Activated CD8-positive, alpha-beta memory T cell treated with anti-CD3 and anti-CD28 coated beads, Interleukin-2, amount 50 U/mL, for 1 hour (primary cell): ENCODE measurements around the gene ARL16.

Source experiments
- DNase-seq: peaks from one replicate; pipeline ENCODE4 v3.0.0-alpha.2; 2020; ENCODE audit errors: extremely low read depth

ARL16 gene

DNA sequence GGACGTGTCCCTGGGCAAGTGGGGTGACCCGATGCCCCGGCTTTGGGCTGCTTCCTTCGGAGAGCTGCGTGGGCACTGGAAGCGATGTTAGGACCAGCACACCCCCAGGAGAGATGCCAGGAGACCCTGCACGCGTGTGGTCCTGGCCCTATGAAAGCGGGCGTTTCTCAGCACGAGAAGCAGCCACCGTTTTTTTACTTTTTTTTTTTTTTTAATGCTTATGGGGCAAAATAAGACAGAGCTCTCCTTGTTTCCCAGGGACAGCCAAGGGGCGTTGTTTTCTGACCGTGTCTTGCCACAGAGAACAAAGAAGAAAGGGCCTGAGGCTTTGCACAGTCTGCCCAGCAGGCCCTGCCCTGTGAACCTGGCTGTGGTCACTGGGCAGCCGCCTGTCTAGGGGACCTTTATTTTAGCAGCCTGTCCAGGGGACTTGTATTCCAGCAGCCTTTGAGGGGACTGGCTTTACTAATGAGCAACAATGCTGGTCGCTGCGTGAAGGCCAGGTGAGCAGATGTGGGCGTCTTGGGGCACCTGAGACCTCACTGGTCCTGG is 29.5 kb upstream of the ARL16 start:
- no peak for DNase-seq

DNA sequence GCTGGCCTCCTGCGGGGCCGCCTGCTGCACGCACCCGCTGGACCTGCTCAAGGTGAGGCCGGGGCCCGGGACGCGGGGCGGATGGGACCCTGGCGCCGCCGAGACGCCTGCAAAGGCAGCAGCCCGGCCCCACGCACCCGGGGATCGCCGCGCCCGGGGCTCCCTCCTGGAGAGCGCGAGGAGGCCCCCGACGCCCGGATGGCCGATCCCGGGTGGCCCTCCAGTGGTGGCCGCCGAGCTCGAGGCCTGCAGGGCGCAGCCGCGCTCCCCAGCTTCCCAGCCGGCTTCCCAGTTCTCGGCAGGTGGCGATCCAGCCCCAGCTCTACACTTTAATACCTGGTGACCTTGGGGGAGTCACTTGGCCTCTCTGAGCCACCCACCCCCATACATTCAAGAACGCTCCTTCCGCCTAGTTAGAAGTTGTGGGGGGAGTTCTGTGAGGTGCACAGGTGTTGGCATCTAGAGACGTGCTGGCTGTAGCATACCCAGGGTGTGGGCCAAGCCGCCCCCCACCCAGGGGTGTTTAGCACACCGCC is 28.9 kb upstream of the ARL16 start:
- no peak for DNase-seq

DNA sequence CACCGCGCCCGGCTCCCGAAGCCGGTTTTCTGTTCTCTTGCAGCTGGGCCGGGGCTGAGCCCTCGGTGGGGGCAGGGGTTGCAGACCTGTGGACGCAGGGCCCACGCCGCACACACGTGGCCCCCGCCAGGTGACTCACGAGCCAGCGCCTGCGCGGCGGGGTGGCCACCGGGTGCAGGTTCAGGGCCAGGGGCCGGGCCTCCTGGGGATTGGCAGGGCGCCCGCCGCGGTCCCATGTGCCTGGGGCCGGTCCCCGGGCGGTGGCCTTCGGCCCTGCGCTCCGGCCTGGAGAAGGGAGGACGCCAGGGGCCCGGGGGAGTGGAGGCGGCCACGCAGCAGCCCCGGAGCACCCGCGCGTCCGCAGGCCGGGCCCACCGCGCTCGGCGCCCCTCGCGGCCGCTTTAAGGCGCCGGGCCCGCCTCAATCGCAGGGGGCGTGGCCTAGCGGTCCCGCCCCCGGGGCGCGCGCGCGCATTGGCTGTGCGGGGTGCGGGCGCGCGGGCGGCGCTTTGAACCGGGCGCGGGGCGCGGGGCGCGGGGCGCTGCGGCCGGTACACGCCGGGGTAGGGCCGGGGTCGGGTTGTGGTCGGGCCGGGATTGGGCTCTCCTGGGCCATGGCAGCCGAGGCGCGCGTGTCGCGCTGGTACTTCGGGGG is 28.3 kb upstream of the ARL16 start, which contains the start of gene SLC25A10:
Gene SLC25A10, plus strand, starts transcription at position 471 of the 654 bp plus-strand sequence. Its CDS starts 143 bp downstream, at position 614.
- DNase-seq, result no peak

DNA sequence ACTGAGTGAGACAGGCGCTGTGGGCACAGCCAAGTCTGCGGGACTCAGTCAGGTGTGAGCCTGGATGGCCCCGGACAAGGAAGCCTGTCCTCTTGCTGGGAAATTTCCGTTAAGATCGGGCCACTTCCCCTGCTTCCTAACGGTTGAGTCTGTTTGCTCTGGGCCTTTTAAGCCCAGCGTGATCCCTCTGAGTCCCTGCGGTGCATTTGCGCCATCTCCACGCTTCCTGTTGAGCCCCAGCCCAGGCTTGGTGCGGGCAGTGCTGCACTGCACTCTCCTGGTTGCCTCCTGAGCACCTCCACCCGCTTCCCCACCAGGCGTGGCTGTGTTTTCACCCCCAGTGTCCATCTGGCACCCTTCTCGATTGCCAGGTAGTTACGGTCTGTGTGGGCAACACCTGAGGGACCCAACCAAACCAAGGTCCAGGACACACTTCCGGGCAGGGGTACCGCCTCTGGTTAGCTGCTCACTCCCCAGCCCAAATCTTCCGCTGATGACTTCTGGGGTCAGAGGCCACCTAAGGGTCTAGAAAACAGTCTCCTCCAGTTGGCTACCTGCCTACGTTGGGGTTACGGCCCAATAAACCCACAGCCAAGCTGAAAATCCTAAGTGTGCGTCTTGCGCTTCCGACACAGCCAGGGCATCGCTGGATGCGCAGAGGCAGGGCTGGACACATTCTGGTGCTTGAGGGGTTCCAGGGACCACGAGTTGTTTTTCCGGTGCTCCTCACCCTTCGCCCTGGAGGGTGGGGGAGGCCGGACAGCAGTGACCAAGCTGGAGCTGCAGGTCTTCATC is 27.1 kb upstream of the ARL16 start:
- no peak for DNase-seq

DNA sequence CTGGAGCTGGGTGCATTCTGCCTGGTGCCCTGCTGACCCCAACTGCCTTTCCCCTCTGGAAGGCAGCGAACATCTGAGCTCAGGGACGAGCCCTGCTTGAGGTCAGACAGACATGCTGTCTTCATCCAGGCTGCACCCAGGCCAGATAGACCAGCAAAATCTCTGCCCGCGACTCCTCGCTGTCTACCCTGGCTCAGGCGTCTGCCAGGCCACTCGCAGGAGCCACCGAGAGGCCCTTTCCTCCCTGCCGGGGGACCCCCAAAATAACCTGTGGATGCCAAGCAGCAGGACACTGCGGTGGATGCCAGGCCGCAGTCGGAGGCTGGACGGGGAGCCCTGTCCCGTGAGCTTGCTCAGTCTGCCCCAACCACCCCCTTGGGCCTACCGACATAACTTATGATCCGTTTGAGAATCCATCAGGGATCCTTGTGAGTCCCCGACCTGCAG is 25.2 kb upstream of the ARL16 start:
- no peak for DNase-seq

DNA sequence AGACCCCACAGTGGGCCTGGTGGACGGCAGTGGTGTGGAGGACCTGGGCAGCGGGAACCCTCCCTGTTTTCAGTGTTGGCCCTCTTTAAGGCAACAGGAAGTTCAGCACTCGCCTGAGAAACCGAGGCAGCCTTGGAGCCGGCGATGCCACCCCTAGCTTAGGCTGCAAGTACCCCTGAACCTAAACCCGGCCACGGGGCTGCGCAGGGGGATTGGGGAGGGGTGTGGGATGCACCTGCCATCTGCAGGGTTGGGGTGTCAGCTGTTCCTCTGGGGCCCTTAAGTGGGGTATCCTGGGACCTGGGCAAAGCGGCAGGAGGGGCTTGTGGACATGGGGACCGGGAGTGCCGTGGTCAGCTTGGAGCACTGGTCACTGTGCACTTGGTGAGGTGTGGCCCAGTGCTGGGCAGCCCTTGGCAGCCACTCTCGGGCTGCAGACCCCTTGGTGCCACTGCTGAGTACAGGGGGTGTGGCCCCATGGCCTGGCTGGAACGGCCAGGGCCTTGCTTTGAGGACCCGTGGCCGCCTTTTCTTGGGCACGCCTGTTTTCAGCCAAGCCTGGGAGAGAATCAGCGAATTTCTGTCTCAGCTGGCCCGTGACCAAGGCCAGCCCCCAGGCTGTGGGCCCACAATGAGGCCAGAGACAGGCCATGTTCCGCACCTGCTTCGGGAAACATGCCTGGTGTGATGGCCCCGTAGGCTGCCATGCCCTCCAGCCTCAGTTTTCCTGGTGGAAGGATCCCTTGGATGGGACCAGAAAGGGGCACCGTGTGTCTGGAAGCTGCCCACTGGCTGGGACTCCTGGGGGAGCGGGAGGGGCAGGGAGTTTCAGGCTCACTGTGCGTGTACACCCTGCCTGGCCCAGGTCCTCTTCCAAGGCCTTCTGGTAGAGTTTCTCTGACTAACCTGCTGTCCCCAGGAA is 24.4 kb upstream of the ARL16 start:
- no peak for DNase-seq

DNA sequence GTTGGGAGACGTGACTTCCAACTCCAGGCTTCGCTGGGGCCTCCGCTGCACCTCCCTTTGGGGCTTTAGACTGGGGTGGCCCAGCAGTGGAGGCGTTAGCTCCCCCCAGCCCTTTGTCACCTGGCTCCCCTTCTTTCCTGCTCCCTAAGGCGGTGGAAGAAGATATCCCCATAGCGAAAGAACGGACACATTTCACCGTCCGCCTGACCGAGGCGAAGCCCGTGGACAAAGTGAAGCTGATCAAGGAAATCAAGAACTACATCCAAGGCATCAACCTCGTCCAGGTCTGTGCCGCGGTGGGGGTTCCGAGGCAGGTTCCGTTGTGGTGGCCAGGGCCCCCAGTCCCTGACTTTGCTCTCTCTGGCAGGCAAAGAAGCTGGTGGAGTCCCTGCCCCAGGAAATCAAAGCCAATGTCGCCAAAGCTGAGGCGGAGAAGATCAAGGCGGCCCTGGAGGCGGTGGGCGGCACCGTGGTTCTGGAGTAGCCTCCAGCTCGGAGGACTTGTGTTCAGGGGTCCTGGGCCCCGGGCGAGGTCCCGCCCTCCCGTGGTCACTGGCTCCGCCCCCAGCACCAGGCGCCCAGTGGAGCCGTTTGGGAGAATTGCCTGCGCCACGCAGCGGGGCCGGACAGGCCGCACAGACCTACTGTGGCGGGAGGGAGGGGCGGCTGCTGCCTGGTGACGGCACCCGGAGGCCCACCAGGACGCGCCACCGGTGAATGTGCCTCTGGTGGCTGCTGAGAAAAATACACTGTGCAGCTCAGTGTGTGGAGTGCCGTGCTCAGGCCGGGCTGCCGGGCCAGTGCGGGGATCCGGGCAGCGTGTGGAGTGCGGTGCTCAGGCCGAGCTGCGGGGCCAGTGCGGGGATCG is 23.4 kb upstream of the ARL16 start:
- DNase-seq, result no peak

DNA sequence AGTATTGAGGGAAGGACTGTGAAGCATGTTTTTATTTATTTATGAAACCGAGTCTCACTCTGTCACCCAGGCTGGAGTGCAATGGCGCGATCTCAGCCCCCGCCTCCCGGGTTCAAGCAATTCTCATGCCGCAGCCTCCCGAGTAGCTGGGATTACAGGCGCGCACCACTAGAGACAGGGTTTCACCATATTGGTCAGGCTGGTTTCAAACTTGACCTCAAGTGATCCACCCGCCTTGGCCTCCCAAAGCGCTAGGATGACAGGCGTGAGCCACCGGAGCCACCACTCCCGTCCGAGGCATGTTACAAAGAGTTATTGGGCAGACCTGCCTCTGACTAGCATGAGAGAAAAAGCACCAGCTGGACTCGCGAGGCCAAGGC is 22.6 kb upstream of the ARL16 start:
- DNase-seq, result no peak

DNA sequence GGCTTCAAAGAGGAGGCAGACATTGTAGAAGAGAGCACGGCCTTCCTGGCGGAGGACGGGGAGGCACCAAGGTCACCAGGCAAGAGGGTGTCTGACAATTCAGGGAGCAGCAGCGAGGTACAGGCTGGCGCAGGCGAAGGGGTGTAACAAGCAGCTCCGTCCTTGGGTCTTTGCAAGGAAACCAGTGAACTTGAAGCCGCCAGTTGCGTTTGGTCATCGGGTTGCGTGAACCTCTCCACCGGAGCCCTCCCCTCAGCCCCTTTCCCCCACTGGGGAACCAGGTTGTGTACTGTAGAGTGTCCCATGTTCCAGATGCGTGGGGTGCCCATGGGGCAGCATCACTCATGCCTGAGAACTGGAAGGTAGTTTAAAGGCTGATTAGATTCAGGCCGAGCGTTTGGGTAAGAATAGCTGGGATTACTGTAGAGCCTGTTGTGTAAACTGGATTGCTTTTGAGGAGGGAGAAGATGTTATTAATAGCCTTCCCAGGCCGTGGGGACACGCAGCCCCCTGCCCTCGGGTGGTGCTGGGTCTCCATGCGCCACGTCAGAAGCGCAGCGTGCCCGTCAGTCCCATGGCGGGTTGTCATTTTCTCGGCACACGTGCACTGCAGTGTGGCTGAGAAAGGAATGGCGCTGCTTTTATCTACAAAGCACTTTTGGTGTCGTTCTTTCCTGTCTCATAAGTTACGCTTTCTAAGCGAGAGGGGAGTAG is 22.1 kb upstream of the ARL16 start:
- no peak for DNase-seq

DNA sequence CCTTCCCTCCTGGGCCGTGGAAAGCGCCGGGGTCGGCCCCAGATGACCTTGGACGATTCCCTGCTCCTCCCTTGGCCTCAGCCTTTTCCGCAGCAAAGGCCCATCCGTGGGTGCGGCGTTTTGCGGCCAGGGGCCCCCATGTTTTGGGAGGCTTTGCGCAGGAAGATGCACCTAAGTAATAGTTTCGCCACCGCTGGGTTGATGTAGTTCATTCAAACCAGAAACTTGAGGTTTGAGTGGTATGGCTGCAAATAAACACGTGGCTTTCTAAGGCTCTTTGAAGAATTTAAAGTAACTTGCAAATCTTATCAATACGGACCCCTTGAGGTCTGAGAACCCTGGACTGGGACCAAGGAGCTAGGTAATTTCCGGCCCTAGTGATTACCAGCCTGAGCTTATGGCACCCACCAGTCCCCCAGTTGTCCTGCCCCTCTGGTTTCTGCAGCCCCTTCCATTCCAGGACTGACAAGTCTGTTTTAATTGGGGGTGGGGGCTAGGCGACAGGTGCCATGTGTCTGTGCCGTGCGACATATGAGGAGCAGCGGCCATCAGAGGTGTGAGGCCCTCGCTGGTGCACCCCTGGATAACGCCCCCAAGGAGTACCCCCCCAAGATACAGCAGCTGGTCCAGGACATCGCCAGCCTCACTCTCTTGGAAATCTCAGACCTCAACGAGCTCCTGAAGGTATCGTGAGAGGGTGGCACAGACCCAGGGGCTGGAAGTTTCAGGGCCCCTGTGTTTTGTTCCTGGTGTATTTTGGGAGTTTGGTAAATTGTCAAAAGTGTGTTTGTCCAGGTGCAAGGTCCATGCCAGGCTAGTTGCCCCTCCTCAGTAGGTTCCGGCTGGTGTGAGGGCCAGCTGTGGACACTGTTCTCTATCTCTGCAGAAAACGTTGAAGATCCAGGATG is 20.4 kb upstream of the ARL16 start:
- DNase-seq, result no peak

DNA sequence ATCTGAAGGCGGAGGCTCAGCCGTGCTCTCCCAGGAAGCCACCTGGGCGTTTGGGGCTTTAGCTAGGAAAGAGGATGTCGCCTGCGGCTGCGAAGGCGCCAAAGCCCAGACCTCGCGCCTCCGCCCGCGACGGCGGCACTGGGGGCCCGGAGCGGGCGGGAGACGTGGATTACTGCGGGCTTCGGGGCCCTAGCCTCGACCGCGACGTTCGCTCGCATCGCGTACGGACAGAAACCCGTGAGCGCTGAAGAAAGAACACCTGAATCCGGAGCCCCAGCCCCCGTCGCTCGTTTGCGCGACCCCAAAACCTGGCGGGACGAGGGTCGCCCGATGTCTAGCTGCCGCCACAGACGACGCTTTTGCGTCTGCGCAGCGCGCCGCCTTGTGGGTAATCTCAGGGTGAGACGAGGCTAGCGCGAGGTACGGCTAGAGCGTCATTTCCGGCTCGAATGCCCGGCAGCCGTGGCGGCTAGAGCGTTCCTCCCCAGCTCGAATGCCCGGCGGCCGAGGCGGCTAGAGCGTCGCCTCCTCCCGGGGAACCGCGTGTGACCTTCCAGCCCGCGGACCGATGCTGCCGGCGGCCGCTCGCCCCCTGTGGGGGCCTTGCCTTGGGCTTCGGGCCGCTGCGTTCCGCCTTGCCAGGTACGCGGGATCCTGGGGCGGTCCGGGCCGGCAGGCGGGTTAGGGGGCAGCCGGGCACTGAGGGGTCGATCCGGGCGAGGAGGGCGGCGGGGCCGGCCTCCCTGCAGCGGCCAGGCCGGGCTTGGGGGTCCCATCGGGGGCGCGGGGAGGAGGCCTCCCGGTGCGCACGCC is 19.5 kb upstream of the ARL16 start, which contains the start of gene MRPL12:
Gene MRPL12, plus strand, starts transcription at position 434 of the 813 bp plus-strand sequence. Its CDS starts 135 bp downstream, at position 569.
- DNase-seq, result peak; percentile 69

DNA sequence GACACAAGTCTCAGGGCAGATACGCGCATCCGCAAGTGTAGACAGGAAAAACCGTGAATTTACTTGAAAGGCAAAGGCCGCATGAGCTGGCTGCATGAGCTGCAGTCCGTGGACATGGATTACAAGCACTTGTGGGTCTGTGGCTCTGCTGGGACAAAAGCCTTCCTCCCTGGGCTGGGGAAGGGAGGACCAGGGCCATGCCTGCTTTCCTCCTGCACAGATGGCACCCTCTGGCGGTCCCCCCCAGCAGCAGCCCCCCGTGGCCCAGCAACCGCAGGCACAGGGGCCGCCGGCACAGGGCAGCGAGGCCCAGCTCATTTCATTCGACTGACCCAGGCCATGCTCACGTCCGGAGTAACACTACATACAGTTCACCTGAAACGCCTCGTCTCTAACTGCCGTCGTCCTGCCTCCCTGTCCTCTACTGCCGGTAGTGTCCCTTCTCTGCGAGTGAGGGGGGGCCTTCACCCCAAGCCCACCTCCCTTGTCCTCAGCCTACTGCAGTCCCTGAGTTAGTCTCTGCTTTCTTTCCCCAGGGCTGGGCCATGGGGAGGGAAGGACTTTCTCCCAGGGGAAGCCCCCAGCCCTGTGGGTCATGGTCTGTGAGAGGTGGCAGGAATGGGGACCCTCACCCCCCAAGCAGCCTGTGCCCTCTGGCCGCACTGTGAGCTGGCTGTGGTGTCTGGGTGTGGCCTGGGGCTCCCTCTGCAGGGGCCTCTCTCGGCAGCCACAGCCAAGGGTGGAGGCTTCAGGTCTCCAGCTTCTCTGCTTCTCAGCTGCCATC is 17.9 kb upstream of the ARL16 start:
- DNase-seq, result no peak

DNA sequence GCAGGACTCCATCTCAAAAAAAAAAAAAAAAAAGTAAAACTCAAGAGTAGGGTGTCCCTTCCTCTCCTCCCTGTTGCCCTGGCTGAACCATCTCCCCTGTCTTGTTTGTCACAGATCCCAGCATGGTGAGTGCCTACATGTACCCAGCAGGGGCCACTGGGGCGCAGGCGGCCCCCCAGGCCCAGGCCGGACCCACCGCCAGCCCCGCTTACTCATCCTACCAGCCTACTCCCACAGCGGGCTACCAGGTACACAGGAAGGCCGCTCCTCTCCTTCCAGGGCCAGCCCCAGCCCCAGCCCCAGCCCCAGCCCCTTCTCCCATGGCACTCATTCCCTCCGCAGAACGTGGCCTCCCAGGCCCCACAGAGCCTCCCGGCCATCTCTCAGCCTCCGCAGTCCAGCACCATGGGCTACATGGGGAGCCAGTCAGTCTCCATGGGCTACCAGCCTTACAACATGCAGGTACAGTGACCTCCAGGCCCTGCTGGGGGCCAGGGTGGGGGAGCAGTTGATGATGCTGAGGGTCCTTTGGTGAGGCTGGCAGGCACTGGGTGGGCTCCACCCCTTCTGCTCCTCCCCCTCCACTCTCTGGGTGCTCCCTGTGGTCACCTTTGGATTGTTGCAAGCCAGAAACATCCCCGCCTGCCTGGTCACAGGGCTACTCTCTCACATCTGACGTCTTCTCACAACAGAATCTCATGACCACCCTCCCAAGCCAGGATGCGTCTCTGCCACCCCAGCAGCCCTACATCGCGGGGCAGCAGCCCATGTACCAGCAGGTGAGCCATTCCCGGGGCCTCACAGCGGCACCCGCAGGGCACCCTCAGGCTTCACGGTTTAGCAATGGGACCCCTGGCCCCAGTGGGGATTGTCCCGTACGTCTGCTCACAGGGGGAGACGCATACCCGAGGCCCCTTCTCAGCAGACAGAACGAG is 17.0 kb upstream of the ARL16 start:
- DNase-seq, result no peak

DNA sequence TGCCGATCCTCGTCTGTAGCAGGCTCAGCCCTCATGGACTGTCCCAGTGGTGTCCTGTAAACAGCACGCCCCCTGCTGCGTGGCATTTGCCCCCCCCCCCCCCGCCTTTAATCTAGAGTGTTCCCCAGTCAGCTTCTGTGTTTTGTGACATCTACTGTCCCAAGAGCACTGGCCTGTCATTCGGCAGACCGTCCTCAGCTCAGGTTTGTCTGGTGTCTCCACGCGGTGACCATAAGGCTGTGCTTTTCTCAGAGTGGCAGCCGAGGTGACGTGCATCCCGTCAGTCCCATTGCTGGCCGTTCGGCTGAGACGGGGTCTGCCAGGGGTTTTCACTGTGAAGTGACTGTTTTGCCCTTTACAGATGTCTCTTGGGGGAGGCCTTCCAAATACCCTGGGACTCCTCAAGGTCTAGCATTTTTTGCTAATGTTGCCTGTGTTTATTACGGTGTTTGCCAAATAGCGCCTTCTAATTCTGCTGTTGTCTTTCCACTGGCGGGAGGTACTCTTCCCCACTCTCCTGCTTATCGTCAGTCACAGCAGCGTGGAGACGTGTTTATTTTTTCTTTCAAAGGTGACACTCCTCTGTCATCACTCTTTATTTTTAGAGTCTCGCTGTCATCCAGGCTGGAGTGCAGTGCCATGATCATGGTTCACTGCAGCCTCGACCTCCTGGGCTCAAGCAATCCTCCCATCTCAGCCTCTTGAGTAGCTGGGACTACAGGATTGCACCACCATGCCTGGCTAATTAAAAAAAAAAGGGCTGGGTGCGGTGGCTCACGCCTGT is 13.9 kb upstream of the ARL16 start:
- DNase-seq, result no peak
